ENCODE measurements around the gene PTPRN2. TPM values are rescaled to one million over a fixed set of nuclear protein-coding genes. Genes with fewer than 3 reads are reported as not detected.

Gene PTPRN2
- total RNA-seq, 1 experiment from 2014 or later = 1.7 TPM

DNA sequence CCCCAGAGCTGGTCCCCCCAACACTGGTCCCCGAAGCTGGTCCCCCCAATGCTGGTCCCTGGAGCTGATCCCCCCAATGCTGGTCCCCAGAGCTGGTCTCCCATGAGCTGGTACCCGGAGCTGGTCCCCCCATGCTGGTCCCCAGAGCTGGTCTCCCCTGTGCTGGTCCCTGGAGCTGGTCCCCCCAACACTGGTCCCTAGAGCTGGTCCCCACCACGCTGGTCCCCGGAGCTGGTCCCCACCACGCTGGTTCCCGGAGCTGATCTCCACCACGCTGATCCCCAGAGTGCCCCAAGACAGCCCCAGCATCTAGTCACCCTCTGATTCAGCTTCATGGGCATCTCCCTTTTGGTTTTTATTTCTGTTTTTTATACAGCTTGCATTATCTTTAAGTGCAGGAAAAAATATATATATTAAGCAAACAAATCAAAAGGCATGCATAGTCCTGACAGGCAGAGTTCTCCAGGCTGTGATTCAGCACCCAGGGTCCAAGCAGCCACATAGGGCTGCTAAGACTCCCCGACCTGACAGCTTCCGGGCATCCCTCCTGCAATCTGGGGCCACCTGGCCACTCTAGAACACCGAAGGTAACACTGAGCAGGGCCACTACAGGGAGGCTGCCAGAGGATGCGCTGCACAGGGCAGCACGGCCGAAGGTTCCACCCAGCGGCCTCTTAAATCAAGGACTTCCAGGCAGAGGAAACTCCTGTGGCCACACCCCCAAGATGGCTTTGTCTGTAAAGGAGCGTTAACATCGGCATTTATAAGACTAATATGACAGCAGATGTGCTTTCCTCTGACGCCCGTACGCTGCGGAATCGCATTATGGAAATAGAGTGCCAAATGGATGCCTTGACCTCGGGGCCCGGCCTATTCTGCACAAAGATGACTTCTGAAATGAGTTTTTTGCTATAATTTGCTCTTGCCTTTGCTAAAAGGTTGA lies 215.0 kb downstream of the PTPRN2 start:
- no peak for DNase-seq
- Histone ChIP-seq H2AFZ (ENCODE audit: low read length) (no peak overlapping the region), H3K79me2 (ENCODE audit: low read length) (no peaks in the 10 kb centered on the region), H3K4me1 (ENCODE audit: low read length) (no peaks in the 10 kb centered on the region), H3K27ac (ENCODE audit: low read length) (no peak overlapping the region), H3K27me3 (ENCODE audit: low read length) (no peaks in the 10 kb centered on the region), H3K9ac (ENCODE audit: low read length) (no peak overlapping the region), H3K9me3 (ENCODE audit: low read length) (no peaks in the 10 kb centered on the region), H3K9me2 (replicated peaks; ENCODE audit: insufficient read depth, low read length) (no peaks in the 10 kb centered on the region), H3K36me3 (ENCODE audit: insufficient read depth, low read length) (no peaks in the 10 kb centered on the region), H3K4me2 (ENCODE audit: low read depth, low read length, poor library complexity, severe bottlenecking) (no peak overlapping the region), H4K20me1 (ENCODE audit: insufficient read depth, low read depth, low read length) (no peaks in the 10 kb centered on the region), H3K4me3 (ENCODE audit: low read length) (no peak overlapping the region)

DNA sequence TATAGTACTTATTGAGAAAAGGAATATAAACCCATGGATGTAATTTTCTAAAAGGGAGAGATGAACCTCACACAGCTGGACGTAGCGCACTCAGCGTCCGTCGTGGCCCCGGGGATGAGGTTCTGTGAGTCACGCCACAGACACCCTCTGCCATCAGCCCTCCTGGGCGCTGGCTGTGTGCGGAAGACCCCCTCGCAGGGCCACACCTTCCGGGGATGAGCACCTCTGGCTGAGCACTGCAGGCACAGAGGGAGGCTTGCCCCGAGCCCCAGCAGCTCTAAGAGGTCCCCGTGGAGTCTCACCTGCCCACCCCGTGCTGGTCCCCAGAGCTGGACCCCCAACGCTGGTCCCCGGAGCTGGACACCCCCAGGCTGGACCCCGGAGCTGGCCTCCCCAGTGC lies 215.8 kb downstream of the PTPRN2 start:
- Histone ChIP-seq H3K9me3 (ENCODE audit: low read length) (no peaks in the 10 kb centered on the region), H3K4me3 (ENCODE audit: low read length) (no peak overlapping the region), H3K27ac (ENCODE audit: low read length) (no peak overlapping the region), H3K4me1 (ENCODE audit: low read length) (no peaks in the 10 kb centered on the region), H2AFZ (ENCODE audit: low read length) (no peak overlapping the region), H3K27me3 (ENCODE audit: low read length) (no peaks in the 10 kb centered on the region), H3K36me3 (ENCODE audit: insufficient read depth, low read length) (no peaks in the 10 kb centered on the region), H3K4me2 (ENCODE audit: low read depth, low read length, poor library complexity, severe bottlenecking) (no peak overlapping the region), H3K9ac (ENCODE audit: low read length) (no peak overlapping the region), H3K9me2 (replicated peaks; ENCODE audit: insufficient read depth, low read length) (no peaks in the 10 kb centered on the region), H3K79me2 (ENCODE audit: low read length) (no peaks in the 10 kb centered on the region), H4K20me1 (ENCODE audit: insufficient read depth, low read depth, low read length) (no peaks in the 10 kb centered on the region)
- no peak for DNase-seq

DNA sequence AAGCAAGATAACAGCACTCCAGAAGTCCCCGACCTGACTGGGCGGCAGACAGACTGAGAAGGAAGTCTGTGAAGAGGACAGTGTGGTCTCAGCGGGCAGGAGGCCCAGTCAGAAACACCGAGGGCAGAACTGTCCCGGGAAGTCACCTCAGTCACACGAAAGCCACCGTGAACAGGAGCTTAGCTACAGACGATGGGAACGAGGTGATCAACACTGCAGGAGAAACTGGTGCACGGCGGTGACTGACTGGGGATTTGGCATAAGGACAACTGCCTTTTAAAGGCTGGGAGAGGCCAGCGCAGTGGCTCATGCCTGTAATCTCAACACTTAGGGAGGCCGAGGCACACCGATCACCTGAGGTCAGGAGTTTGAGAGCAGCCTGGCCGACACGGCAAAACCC lies 217.8 kb downstream of the PTPRN2 start:
- H3K4me2 ChIP-seq (ENCODE audit: low read depth, low read length, poor library complexity, severe bottlenecking) = no peak overlapping the region
- H3K9ac ChIP-seq (ENCODE audit: low read length) = no peak overlapping the region
- H3K36me3 ChIP-seq (ENCODE audit: insufficient read depth, low read length) = no peaks in the 10 kb centered on the region
- no peaks in the 10 kb centered on the region for H3K27me3 ChIP-seq (ENCODE audit: low read length)
- no peak for DNase-seq
- H2AFZ ChIP-seq (ENCODE audit: low read length) = no peak overlapping the region
- H4K20me1 ChIP-seq (ENCODE audit: insufficient read depth, low read depth, low read length) = no peaks in the 10 kb centered on the region
- H3K79me2 ChIP-seq (ENCODE audit: low read length) = no peaks in the 10 kb centered on the region
- H3K9me2 ChIP-seq (replicated peaks; ENCODE audit: insufficient read depth, low read length) = no peaks in the 10 kb centered on the region
- no peak overlapping the region for H3K27ac ChIP-seq (ENCODE audit: low read length)
- H3K9me3 ChIP-seq (ENCODE audit: low read length) = no peaks in the 10 kb centered on the region
- H3K4me3 ChIP-seq (ENCODE audit: low read length) = no peak overlapping the region
- H3K4me1 ChIP-seq (ENCODE audit: low read length) = no peaks in the 10 kb centered on the region

DNA sequence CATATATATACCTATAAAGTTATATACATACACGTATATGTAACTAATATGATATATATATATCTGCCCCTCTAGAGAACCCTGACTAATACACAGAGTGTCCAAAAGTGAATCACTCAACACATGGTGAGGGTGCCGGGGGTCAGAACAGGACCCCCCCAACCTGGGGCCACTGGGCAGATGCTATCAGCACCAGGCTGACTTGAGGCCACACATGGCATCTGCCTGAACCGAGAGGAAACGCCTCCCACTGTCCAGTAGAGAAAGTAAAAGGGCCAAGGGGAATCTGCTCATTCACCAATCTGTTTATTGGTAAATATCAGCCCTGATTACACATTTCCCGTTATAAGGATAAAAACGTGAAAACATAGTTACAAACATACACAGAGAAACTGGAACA lies 218.3 kb downstream of the PTPRN2 start:
- H3K9me2 ChIP-seq (replicated peaks; ENCODE audit: insufficient read depth, low read length) = no peaks in the 10 kb centered on the region

DNA sequence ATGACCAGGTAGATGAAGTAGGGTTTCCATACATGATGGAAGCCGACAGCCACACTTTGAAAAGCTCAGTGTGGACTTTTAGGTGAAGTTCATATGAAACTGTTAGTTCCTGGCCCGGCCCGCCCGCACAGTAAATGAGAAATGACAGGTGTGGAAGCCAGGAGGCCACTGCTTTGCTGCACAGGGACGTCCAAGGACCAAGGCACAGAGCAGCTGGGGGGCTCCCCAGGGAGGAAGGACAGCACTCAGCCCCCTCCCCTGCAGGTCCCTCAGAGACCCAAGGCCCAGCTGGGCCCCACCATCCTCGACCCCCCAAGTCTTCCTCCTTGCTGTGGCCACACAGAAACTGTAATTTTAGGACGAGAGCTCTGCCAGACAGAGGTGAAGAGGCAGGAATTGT lies 219.2 kb downstream of the PTPRN2 start:
- no peak for DNase-seq
- H3K36me3 ChIP-seq (ENCODE audit: insufficient read depth, low read length) = no peaks in the 10 kb centered on the region
- no peaks in the 10 kb centered on the region for H3K4me1 ChIP-seq (ENCODE audit: low read length)
- H3K4me2 ChIP-seq (ENCODE audit: low read depth, low read length, poor library complexity, severe bottlenecking) = no peak overlapping the region
- H2AFZ ChIP-seq (ENCODE audit: low read length) = no peak overlapping the region
- H3K27ac ChIP-seq (ENCODE audit: low read length) = no peak overlapping the region
- H3K27me3 ChIP-seq (ENCODE audit: low read length) = no peaks in the 10 kb centered on the region
- H3K9me2 ChIP-seq (replicated peaks; ENCODE audit: insufficient read depth, low read length) = no peaks in the 10 kb centered on the region
- H3K9me3 ChIP-seq (ENCODE audit: low read length) = no peaks in the 10 kb centered on the region
- H3K4me3 ChIP-seq (ENCODE audit: low read length) = no peak overlapping the region
- no peaks in the 10 kb centered on the region for H3K79me2 ChIP-seq (ENCODE audit: low read length)
- H3K9ac ChIP-seq (ENCODE audit: low read length) = no peak overlapping the region
- H4K20me1 ChIP-seq (ENCODE audit: insufficient read depth, low read depth, low read length) = no peaks in the 10 kb centered on the region

More for the DNA sequence above, 218.3 kb downstream of the PTPRN2 start:
- Histone ChIP-seq H3K4me1 (ENCODE audit: low read length) (no peaks in the 10 kb centered on the region), H4K20me1 (ENCODE audit: insufficient read depth, low read depth, low read length) (no peaks in the 10 kb centered on the region), H3K27ac (ENCODE audit: low read length) (no peak overlapping the region), H3K79me2 (ENCODE audit: low read length) (no peaks in the 10 kb centered on the region), H2AFZ (ENCODE audit: low read length) (no peak overlapping the region), H3K27me3 (ENCODE audit: low read length) (no peaks in the 10 kb centered on the region), H3K9ac (ENCODE audit: low read length) (no peak overlapping the region), H3K36me3 (ENCODE audit: insufficient read depth, low read length) (no peaks in the 10 kb centered on the region), H3K4me3 (ENCODE audit: low read length) (no peak overlapping the region), H3K9me3 (ENCODE audit: low read length) (no peaks in the 10 kb centered on the region), H3K4me2 (ENCODE audit: low read depth, low read length, poor library complexity, severe bottlenecking) (no peak overlapping the region)
- DNase-seq = no peak

DNA sequence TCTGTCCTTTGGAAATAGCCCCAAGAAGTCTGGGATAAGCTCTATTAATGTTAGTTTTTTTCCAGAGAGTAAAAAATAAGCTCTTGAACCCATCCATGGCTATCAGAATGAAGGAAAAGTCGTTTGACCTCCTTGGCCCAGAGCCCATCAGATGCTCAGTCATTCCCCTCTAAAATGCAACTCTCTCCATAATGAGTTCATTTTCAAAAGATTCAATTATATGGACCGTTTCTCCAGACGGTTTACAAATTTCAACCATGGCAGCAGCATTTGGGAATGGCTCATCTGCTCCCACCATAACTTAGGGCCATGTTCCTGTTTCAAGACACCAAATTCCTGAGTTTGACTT lies 220.0 kb downstream of the PTPRN2 start:
- H3K27me3 ChIP-seq (ENCODE audit: low read length) = no peaks in the 10 kb centered on the region

DNA sequence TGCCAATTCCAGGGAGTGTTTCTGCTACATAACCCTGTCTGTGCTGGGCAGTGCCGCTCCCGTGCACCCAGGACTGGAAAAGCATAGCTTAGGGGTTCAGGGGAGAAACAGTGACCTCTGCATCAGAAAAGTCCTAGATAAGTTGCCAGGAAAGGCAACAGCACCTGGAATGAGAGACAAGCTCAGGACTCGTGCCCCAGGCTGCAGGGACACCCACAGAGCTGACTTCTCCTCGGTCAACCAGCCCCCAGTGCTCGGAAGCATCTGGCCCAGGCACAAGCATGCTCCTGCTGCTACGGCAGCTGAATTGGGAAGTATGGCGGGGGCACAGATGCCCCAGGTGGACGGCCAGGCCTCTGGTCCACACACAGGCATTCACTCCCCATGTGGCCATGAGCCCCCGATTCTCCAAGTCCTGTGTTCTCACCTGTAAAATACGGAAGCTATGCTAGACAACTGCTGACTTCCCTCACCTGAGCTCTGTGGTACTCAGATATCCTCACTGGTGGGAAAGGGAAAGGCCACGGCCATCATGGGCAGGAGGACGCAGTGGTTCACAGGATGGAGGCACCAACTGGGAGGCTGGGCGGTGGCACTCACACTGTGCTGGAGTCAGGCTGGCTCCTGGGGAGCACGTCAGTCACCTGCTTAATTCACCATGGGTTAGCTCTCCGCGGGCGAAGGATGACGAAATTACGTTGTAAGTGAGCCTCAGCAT lies 220.5 kb downstream of the PTPRN2 start:
- H3K9me2 ChIP-seq (replicated peaks; ENCODE audit: insufficient read depth, low read length) = no peaks in the 10 kb centered on the region
- no peak for DNase-seq
- no peaks in the 10 kb centered on the region for H3K9me3 ChIP-seq (ENCODE audit: low read length)
- H3K27ac ChIP-seq (ENCODE audit: low read length) = no peak overlapping the region
- H3K4me2 ChIP-seq (ENCODE audit: low read depth, low read length, poor library complexity, severe bottlenecking) = no peak overlapping the region
- H2AFZ ChIP-seq (ENCODE audit: low read length) = no peak overlapping the region
- H4K20me1 ChIP-seq (ENCODE audit: insufficient read depth, low read depth, low read length) = no peaks in the 10 kb centered on the region
- H3K4me1 ChIP-seq (ENCODE audit: low read length) = no peaks in the 10 kb centered on the region
- no peaks in the 10 kb centered on the region for H3K36me3 ChIP-seq (ENCODE audit: insufficient read depth, low read length)
- no peaks in the 10 kb centered on the region for H3K79me2 ChIP-seq (ENCODE audit: low read length)
- no peak overlapping the region for H3K4me3 ChIP-seq (ENCODE audit: low read length)
- H3K9ac ChIP-seq (ENCODE audit: low read length) = no peak overlapping the region
- no peaks in the 10 kb centered on the region for H3K27me3 ChIP-seq (ENCODE audit: low read length)

More for the DNA sequence above, 220.0 kb downstream of the PTPRN2 start:
- Histone ChIP-seq H3K9me2 (replicated peaks; ENCODE audit: insufficient read depth, low read length) (no peaks in the 10 kb centered on the region), H3K4me3 (ENCODE audit: low read length) (no peak overlapping the region), H3K36me3 (ENCODE audit: insufficient read depth, low read length) (no peaks in the 10 kb centered on the region), H3K4me2 (ENCODE audit: low read depth, low read length, poor library complexity, severe bottlenecking) (no peak overlapping the region), H3K4me1 (ENCODE audit: low read length) (no peaks in the 10 kb centered on the region), H3K79me2 (ENCODE audit: low read length) (no peaks in the 10 kb centered on the region), H3K9me3 (ENCODE audit: low read length) (no peaks in the 10 kb centered on the region), H4K20me1 (ENCODE audit: insufficient read depth, low read depth, low read length) (no peaks in the 10 kb centered on the region), H2AFZ (ENCODE audit: low read length) (no peak overlapping the region), H3K9ac (ENCODE audit: low read length) (no peak overlapping the region), H3K27ac (ENCODE audit: low read length) (no peak overlapping the region)
- no peak for DNase-seq

DNA sequence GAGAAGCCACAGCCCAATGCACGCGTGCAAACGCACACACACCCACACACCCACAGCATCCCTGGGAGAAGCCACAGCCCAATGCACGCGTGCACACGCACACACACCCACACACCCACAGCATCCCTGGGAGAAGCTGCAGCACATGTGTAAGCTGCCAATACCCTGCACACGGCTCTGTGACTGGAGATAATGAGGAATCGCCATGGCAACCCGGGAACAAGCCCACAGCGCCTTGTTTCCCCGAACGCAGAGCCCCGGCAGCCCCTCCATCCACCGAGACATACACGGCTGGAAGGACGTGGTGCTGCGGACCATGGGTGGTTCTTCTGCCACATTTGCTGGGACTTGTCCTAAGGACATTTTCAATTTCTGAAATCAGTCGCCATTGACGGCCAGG lies 221.3 kb downstream of the PTPRN2 start:
- Histone ChIP-seq H3K27me3 (ENCODE audit: low read length) (no peaks in the 10 kb centered on the region), H2AFZ (ENCODE audit: low read length) (no peak overlapping the region), H3K36me3 (ENCODE audit: insufficient read depth, low read length) (no peaks in the 10 kb centered on the region), H3K4me1 (ENCODE audit: low read length) (no peaks in the 10 kb centered on the region), H4K20me1 (ENCODE audit: insufficient read depth, low read depth, low read length) (no peaks in the 10 kb centered on the region), H3K9ac (ENCODE audit: low read length) (no peak overlapping the region), H3K9me2 (replicated peaks; ENCODE audit: insufficient read depth, low read length) (no peaks in the 10 kb centered on the region), H3K4me3 (ENCODE audit: low read length) (no peak overlapping the region), H3K4me2 (ENCODE audit: low read depth, low read length, poor library complexity, severe bottlenecking) (no peak overlapping the region), H3K27ac (ENCODE audit: low read length) (no peak overlapping the region), H3K79me2 (ENCODE audit: low read length) (no peaks in the 10 kb centered on the region), H3K9me3 (ENCODE audit: low read length) (no peaks in the 10 kb centered on the region)
- DNase-seq = no peak
